Measurements from ENCODE around the gene ANO5.

The ANO5 gene, protein sequence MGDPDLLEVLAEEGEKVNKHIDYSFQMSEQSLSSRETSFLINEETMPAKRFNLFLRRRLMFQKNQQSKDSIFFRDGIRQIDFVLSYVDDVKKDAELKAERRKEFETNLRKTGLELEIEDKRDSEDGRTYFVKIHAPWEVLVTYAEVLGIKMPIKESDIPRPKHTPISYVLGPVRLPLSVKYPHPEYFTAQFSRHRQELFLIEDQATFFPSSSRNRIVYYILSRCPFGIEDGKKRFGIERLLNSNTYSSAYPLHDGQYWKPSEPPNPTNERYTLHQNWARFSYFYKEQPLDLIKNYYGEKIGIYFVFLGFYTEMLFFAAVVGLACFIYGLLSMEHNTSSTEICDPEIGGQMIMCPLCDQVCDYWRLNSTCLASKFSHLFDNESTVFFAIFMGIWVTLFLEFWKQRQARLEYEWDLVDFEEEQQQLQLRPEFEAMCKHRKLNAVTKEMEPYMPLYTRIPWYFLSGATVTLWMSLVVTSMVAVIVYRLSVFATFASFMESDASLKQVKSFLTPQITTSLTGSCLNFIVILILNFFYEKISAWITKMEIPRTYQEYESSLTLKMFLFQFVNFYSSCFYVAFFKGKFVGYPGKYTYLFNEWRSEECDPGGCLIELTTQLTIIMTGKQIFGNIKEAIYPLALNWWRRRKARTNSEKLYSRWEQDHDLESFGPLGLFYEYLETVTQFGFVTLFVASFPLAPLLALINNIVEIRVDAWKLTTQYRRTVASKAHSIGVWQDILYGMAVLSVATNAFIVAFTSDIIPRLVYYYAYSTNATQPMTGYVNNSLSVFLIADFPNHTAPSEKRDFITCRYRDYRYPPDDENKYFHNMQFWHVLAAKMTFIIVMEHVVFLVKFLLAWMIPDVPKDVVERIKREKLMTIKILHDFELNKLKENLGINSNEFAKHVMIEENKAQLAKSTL

DNA sequence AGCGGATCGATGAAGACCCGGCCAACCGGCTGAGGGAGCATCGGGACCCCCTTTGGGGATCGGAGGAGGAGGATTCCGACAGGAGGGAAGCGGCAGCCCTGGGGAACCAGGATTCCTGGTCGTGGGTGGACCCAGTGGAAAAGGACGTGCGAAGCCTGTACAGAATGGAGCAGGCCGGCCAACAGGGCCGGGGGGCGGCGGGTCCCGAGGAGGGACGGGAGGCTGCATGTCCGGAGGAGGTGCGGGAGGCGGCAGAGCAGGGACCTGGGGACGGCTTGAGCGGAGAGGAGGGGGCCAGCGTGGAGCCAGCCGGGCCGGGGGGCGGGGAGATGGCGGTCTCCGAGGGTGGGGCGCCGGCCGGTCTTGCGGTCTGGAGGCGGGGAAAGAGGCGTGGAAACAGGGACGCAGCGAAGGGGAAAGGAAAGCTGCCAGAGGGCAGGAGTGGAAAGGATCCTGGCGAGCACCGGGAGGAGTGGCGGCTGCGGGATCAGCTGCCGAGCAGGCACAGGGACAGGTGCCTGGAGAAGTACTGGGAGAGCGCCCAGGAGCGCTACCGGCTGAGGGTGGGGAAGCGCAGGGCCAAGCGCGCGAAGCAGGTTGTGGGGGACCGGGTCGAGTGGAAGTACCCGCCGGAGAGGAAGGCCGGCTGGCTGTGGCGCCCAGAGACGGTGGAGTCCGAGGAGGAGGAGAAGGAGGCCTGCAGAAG, at the start of gene ANO5:
Gene ANO5 (plus strand): TSS at position 444 of the 706 bp plus-strand sequence. CDS start 408 bp downstream, outside the sequence.
- DNase-seq, result peak; percentile 57

DNA sequence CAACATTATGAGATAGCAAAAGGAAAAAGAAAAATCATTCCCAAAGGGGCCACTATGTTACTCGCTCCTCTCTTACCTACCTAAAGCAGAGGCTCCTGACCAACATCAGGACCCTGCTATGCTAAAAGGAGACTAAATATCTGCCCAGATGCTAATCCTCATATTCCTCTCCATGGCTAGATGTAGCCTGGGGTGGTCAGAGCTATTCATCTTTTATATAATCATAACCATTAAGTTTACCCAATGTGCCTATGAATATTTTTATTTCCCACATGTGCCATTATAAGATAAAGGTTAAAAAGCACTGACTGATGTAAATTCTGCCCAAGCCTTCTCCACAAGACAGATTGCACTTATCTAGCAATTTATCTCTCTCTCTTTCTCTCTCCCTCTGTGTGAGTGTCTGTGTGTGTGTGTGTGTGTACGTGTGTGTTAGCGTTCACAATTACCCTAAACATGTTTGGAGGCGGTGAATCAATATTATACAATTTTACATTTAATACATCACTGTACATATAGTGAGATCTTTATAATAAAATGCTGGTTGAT, 41.2 kb upstream of the ANO5 start:
- DNase-seq, result no peak

DNA sequence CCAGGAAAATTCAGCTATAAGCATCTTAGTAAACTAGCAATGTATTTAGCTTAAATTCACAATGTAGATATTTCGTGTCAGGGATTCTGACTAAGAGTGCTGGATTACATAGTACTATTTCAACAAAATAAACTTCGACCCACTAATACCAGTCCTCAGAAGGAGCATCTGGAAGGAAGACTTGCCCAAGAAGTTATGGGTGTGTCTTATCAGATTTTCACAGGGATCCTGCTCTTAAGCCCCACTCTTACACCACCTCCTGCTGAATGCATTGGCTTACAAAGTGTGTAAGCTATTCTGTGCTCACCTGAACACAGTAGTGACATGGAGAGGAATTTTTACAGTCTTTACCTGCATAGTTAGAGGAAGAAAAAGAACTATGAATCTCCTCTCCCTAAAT, 35.4 kb upstream of the ANO5 start:
- no peak for DNase-seq

DNA sequence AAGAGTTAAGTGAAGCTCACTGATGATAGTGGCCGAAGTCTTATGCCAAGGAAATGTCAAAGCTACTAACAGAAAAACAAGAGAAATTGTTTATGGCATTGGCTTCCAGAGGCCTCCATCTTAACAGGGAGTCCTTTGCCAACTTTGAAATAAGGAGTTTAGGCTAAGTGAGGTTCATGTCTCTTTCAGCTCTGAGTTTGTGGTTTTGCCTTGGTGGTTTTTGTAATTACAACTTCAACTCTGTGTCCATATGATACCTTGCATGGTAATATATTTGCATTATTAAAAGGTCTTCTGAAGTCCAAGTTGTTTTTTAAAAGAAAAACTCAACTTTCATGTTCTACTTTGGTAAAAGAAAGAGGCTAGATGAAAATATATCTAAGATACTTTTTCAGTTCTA, 31.4 kb upstream of the ANO5 start:
- no peak for DNase-seq

DNA sequence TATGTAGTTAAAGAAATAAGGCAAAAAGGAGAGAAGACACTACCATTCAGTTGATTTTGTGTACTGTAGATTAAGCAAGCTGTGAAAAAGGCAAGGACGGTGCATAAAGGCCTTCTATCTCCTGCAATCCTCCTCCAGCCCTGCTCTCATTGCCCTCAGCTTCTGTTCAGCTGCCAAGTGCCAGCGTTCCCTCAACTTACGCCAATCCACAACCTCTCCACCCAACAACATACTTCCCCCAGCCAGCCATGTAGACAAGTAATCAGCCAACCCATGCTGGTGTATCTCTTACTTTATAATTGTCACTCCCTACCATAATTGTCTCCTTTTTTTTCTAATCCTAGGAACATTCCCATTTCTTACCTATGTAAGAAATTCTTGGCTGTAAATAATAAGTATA, 30.1 kb upstream of the ANO5 start:
- DNase-seq, result no peak

DNA sequence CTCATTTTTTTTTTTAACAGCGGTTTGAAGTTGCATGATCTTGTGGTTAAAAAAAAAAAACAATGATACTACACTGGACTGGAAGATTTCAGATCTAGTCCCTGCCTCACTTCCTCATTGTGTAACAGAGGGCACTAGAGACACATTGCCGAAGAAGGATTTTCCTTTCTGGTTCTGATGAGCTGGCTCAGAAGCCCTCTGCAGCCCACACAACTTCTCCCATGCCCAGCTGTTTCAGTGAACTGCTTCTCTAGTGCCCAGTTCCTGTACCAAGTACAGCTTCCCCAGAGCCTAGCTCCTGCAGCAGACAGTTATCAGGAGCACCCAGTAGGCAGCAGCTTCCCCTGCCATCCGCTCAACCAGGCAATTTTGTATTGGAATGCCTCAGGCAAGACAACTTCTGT, 29.5 kb upstream of the ANO5 start:
- DNase-seq, result no peak

DNA sequence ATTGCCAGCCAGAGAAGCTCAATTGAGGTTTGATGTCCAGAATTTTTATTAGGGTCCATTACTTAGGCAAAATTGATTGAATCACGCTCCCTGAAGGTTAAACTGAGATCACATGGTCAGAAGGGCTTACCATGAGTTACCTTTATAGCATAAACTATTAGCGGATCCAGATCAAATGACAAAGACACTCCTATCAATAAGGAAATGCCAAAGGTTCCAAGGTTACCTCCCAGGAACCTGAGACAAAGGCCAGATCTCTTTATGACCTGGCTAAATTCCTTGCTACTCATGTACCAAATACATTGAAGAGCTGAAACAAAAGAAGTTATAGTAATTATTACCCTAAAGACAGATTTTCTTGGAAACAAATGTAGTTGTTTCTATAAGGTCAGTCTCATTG, 27.8 kb upstream of the ANO5 start:
- DNase-seq, result no peak

DNA sequence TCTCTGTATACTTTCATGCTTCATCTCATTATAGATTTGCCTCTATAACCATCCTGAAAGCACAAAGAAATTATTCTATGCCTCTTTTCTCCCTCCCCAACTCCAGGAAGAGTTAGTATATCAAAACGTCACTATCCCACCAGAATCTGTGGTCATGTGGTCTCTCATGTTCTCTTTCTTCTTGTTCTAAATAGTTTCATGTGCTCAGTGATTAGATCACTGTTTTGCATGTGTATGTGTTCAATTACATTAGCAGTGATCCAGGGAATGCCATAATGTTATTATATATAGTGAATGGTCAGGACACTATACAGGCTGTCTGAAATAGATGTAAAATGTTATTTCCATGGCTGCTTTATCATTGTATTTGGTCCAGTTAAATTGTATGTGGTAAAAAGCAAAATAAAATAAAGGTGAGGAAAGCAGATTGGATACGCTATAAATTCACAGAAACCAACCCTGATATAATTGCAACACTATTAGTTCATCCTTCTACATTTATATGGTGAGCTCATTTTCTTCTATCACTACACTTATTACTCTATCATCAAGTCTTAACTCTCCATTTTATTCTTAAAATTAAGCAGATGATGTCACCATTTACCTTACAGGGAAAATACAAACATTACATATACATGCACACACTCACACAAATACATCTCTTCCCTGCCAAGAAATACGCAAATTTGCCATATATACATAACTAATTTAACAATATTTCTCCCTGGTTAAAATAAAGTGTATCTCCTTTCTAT, 26.9 kb upstream of the ANO5 start:
- no peak for DNase-seq

DNA sequence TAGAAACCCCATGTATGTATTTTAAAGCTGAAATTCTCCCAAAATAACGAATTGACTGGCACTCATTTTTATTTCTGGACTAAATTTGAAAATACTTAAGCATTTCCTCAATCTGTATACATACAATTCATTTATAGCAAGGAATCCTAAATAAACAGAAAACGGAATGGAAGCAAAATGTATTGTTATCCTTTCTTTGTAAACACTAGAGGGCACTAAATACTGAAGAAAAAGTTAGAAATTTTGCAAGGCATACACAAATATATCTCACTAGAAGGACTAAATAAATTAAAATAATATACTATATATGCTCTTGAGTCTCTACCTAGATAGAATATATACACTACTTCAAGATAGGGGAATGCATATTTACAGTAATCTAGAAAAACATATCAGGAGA, 23.1 kb upstream of the ANO5 start:
- peak; percentile 27 for DNase-seq

DNA sequence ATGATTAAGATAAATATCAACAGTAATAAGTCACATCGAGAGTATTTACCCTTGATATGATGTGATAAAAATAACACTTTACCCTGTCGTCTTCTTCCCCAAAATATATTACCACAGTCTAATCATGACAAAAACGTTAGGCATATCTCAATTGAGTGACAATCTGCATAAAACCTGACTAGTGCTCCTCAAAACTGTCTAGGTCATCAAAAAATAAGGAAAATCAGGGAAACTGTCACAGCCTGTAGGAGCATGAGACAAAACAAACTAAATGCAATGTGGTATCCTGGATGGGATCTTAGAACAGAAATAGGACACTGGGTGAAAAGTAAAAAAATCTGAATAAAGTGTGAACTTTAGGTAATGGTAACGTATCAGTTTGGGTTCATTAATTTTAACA, 19.4 kb upstream of the ANO5 start:
- DNase-seq, result no peak

DNA sequence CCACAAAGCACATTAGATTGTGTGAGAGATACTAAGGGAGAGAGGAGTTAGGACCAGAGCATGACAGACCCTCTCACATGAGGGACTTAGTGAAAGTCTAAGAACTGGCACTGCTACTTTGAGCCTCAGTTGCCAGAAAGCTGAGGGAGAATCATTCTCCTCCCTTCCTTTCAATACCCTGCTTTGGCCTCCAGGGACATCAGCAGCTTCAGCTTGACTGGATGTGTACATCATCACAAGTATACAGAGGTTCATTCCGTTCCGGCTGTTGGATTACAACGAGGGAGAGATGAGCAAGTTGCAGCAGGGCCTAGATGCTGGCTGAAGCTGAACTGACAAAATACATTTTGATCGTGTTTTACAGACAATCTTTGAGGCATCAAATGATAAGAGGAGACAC, 15.7 kb upstream of the ANO5 start:
- DNase-seq, result no peak

DNA sequence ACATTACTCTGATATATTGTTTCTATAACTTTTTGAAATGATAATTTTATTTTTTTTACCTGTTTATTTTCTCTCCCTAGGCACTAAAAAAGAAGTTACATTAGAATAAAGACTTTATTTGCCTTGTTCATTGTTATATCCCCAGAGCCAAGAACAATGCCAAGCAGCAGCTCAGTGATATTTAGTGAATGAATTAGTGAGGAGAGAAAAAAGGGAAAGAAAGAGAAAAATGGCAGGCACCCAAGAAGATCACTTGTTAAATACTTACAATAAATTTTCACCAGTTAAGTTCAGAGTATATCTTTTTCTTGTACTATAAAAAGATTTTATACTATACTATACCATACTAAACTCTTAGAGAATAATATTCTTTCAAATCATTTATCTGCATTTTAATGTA, 13.3 kb upstream of the ANO5 start:
- DNase-seq, result no peak

DNA sequence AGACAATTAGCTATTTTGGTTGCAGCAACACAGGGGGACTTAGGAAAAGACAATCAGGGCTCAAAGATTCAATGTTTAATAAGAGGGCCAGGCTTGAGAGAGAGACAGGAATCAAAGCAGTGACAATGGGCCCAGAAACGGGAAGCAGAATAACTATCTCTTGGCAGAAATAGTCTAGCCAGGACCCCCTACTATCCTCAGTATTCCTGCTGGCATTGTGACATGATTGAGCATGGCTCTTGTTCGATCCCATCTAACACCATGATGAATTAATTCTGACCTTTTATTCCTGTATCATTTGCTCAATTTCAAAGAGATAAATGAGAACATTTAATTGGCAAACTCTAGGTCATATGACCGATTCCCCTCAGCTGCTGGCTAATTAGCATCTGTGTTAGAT, 12.8 kb upstream of the ANO5 start:
- no peak for DNase-seq

DNA sequence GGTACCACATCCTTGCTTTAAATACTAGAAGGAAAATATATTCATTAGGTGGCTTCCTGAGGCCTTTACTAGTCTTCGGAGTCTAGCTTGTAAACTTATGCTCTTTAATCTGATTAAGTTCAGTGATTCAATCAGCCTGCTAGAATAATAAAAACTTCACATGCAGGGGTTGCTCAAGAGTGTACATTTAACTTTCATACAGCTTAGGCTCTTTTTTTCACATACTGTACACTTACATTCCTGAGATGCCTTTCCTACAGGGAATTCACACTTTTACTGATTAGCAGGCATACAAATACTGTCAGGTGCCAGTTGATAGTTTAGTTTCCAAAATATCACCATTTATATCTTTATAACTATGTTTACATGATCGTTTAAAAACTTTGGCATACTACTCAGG, 3.2 kb upstream of the ANO5 start:
- no peak for DNase-seq

DNA sequence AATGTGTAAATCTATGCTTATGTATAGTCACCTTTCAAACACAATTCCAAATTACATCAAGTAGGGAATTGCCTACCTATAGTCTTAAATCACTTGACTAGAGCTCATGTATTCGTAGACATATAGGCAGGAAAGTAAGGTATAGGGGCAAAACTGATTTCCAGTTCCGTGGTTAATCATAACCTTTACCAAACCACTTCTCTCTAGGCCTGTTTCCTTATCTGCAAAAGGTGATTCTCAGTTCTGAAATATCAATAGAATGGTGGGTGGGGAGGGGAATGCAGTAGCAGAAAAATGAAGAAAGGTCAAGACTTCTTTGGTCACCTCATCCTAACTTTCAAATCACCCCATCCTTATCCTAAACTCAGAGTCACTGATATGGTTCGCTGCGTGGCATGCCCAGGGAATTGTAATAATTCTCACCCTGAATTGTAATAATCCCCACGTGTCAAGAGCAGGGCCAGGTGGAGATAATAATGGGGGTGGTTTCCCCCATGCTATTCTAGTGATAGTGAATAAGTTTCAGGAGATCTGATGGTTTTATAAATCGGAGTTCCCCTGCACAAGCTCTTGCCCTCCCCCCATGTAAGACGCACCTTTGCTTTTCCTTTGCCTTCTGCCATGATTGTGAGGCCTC, 1.9 kb upstream of the ANO5 start:
- DNase-seq, result no peak

DNA sequence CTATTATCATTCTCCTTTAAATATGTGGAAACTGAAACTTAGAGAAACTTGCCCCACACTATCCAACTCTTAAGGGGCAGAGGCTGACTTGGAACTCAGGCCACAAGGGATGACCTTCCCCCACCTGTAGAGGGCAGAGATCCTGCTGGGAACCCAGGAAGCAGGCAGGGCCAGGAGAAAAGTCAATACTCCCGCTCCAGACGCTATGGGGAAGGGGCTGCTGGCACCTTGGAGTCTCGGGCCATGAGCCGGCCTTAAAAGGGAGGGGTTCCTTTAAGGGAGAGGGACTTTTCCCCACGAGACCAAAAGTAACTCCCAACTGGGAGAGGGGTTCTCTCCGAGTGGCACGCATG, 620 bp upstream of the ANO5 start:
- peak; percentile 11 for DNase-seq

DNA sequence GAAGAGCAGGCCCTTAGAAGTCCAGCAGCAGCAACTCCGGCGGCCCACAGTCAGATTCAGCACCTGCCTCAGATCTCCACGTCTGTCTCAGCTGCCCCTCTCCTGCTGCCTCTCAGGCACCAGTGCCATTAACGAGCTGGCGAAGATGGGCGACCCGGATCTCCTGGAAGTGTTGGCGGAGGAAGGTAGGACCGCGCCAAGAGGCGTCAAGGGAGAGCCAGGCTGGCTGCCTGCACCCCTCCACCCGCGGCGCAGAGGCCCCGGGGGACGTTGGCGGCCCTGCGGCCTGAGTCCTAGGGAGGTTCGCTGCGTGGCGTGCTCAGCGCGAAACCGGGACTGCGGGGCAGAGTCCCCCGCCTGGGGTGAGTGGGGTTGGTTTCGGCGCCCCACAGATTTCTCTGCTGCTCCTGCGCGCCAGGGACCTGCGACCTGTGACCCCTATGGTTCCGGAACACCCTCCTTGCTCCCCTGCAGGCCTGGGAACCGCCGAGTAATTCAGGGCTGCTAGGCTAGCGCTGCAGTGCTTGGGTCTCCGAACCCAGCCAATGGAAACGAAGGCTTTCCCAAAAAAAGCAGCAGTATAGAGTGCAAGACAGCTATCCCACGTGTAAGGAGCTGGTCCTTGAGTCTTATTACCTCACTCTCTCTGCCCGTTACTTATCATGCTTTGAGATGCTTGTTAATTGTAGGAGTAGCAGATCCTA, 615 bp downstream of the ANO5 start:
- peak; percentile 49 for DNase-seq

DNA sequence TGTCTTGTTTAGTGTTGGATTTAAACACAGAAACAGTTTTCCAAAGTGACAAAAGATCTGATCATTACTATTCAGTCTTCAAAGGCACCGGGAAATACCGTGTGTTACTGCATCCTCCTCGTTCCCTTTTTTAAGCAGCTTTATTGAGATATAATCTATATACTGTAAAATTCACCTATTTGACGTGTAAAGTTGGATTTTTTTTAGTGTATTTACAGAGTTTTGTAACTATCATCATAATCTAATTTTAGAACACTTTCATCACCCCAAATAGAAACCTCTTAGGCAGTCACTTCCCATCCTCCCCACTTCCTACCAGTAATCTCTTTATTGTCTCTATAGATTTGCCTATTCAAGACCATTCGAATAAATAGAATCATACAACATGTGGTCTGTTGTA, 1.4 kb downstream of the ANO5 start:
- no peak for DNase-seq

DNA sequence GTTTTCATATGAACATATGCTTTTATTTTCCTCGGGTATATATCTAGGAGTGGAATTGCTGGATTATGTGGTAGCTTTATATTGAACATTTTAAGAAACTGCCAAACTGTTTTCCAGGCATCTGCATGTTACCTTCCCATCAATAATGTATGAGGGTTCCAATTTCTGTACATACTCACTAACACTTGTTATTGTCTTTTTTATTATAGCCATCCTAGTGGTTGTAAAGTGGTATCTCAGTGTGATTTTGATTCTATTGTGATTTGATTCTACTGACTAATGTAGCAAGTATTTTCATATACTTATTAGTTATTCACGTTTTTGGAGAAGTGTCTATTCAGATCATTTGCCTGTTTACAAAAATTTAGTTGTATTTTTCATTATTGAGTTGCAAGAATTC, 2.0 kb downstream of the ANO5 start:
- no peak for DNase-seq

DNA sequence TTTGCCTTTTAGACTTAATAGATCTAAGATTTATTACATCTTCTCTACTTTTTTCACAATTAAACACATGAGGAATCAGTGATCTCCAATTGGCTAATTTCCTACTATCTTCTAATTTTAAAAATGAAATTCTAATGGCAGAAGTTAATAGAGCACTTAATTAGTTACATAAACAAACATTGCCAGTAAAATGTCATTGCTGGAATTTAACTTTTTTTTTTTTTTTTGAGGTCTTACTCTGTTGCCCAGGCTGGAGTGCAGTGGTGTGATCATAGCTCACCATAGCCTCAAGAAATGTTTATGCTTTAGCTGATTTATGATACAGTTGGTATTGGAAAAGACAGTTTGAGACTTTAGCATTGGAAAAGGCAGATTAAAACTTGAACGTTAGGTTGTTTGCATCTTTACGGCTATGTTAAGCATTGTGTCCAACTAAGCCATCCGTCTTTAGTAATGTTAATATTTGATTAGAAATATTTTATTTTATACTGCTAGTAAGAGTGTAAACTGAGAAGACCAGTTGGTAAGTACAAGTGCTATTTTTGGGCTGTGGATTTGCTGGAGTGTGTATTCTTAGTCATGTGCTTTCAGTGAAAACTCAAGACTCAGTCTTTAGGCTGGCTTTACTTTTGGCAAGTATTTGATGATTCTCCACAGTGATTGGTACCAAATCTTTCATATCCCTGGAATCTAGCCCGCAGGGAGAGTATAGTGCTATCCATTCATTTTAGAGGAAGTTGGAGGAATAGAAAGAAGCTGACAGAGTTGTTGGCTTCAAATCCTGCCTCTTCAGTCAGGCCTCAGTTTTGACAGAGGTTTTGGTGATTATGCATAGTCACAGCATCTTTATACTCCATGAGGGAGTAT, 4.5 kb downstream of the ANO5 start:
- DNase-seq, result no peak
